Activated naive CD4-positive, alpha-beta T cell treated with anti-CD3 and anti-CD28 coated beads, Interleukin-2, amount 50 U/mL, for 24 hours (primary cell): ENCODE results near the gene SOX3.

Experiments
- H3K27ac Mint-ChIP-seq: one replicate; pipeline ENCODE4 v1.8.0; 2021; ENCODE audit warnings: mild to moderate bottlenecking, mixed read lengths
- H3K27me3 Mint-ChIP-seq: one replicate; pipeline ENCODE4 v1.8.0; 2021; ENCODE audit warnings: mixed read lengths
- H3K36me3 Mint-ChIP-seq: one replicate; pipeline ENCODE4 v1.8.0; 2021; ENCODE audit warnings: mixed read lengths
- H3K4me1 Mint-ChIP-seq: one replicate; pipeline ENCODE4 v1.8.0; 2021; ENCODE audit warnings: mixed read lengths
- H3K4me3 Mint-ChIP-seq: one replicate; pipeline ENCODE4 v1.8.0; 2021; ENCODE audit warnings: mild to moderate bottlenecking, mixed read lengths
- H3K9me3 Mint-ChIP-seq: one replicate; pipeline ENCODE4 v1.8.0; 2021; ENCODE audit warnings: mixed read lengths

Gene SOX3

GRCh38 chrX:140504371-140505324 lies at the start of gene SOX3:
TSS of gene SOX3 (minus strand) at chrX:140505069. CDS start at chrX:140505060, 9 bp downstream.
- H3K4me1 Mint-ChIP-seq: peaks cover 8% of the 10 kb centered on the region
- H3K9me3 Mint-ChIP-seq: no peaks in the 10 kb centered on the region
- H3K4me3 Mint-ChIP-seq: no peak within 1 kb of the TSS
- no peaks in the 10 kb centered on the region for H3K36me3 Mint-ChIP-seq
- H3K27me3 Mint-ChIP-seq: peaks cover 23% of the 10 kb centered on the region
- H3K27ac Mint-ChIP-seq: no peak within 1 kb of the TSS

- no peaks in the 10 kb centered on the region for H3K4me1 Mint-ChIP-seq
- no peaks in the 10 kb centered on the region for H3K9me3 Mint-ChIP-seq
- no peaks in the 10 kb centered on the region for H3K36me3 Mint-ChIP-seq
- peaks cover 1% of the 10 kb centered on the region for H3K27me3 Mint-ChIP-seq
- H3K27ac Mint-ChIP-seq: no peak overlapping the region
- no peak overlapping the region for H3K4me3 Mint-ChIP-seq
These were observed 44.1 kb upstream of the SOX3 start for GRCh38 chrX:140548985-140549384.

- Mint-ChIP-seq H3K9me3 (no peaks in the 10 kb centered on the region), H3K27me3 (peaks cover 4% of the 10 kb centered on the region), H3K4me3 (no peak overlapping the region), H3K36me3 (no peaks in the 10 kb centered on the region), H3K4me1 (no peaks in the 10 kb centered on the region), H3K27ac (no peak overlapping the region)
These were observed 21.3 kb upstream of the SOX3 start for GRCh38 chrX:140526171-140526570.

- H3K4me1 Mint-ChIP-seq: no peaks in the 10 kb centered on the region
- no peaks in the 10 kb centered on the region for H3K36me3 Mint-ChIP-seq
- H3K9me3 Mint-ChIP-seq: no peaks in the 10 kb centered on the region
- no peak overlapping the region for H3K4me3 Mint-ChIP-seq
- H3K27ac Mint-ChIP-seq: no peak overlapping the region
- peaks cover 4% of the 10 kb centered on the region for H3K27me3 Mint-ChIP-seq
These were observed 20.6 kb upstream of the SOX3 start for GRCh38 chrX:140525448-140525847.

GRCh38 chrX:140524556-140524955 lies 19.7 kb upstream of the SOX3 start:
- Mint-ChIP-seq H3K9me3 (no peaks in the 10 kb centered on the region), H3K4me1 (no peaks in the 10 kb centered on the region), H3K27ac (no peak overlapping the region), H3K36me3 (no peaks in the 10 kb centered on the region), H3K27me3 (peaks cover 3% of the 10 kb centered on the region), H3K4me3 (no peak overlapping the region)

GRCh38 chrX:140521393-140521792 lies 16.5 kb upstream of the SOX3 start:
- H3K27ac Mint-ChIP-seq: no peak overlapping the region
- H3K4me1 Mint-ChIP-seq: no peaks in the 10 kb centered on the region
- no peaks in the 10 kb centered on the region for H3K9me3 Mint-ChIP-seq
- H3K36me3 Mint-ChIP-seq: no peaks in the 10 kb centered on the region
- peaks cover 1% of the 10 kb centered on the region for H3K27me3 Mint-ChIP-seq
- no peak overlapping the region for H3K4me3 Mint-ChIP-seq

GRCh38 chrX:140514554-140514953 lies 9.7 kb upstream of the SOX3 start:
- no peaks in the 10 kb centered on the region for H3K9me3 Mint-ChIP-seq
- peaks cover 9% of the 10 kb centered on the region for H3K27me3 Mint-ChIP-seq
- H3K4me3 Mint-ChIP-seq: no peak overlapping the region
- no peak overlapping the region for H3K27ac Mint-ChIP-seq
- H3K4me1 Mint-ChIP-seq: no peaks in the 10 kb centered on the region
- no peaks in the 10 kb centered on the region for H3K36me3 Mint-ChIP-seq

- no peaks in the 10 kb centered on the region for H3K36me3 Mint-ChIP-seq
- no peak overlapping the region for H3K27ac Mint-ChIP-seq
- H3K9me3 Mint-ChIP-seq: no peaks in the 10 kb centered on the region
- no peaks in the 10 kb centered on the region for H3K4me1 Mint-ChIP-seq
- peaks cover 21% of the 10 kb centered on the region for H3K27me3 Mint-ChIP-seq
- H3K4me3 Mint-ChIP-seq: no peak overlapping the region
These were observed 6.0 kb upstream of the SOX3 start for GRCh38 chrX:140510895-140511295.

GRCh38 chrX:140510306-140510676 lies 5.4 kb upstream of the SOX3 start:
- no peaks in the 10 kb centered on the region for H3K36me3 Mint-ChIP-seq
- H3K9me3 Mint-ChIP-seq: no peaks in the 10 kb centered on the region
- no peak overlapping the region for H3K4me3 Mint-ChIP-seq
- H3K27me3 Mint-ChIP-seq: peaks cover 21% of the 10 kb centered on the region
- H3K4me1 Mint-ChIP-seq: no peaks in the 10 kb centered on the region
- no peak overlapping the region for H3K27ac Mint-ChIP-seq

- Mint-ChIP-seq H3K27me3 (peaks cover 21% of the 10 kb centered on the region), H3K4me1 (no peaks in the 10 kb centered on the region), H3K36me3 (no peaks in the 10 kb centered on the region), H3K4me3 (no peak overlapping the region), H3K27ac (no peak overlapping the region), H3K9me3 (no peaks in the 10 kb centered on the region)
These were observed 4.8 kb upstream of the SOX3 start for GRCh38 chrX:140509468-140510305.

- Mint-ChIP-seq H3K4me1 (no peaks in the 10 kb centered on the region), H3K36me3 (no peaks in the 10 kb centered on the region), H3K4me3 (no peak overlapping the region), H3K27ac (no peak overlapping the region), H3K27me3 (peaks cover 21% of the 10 kb centered on the region), H3K9me3 (no peaks in the 10 kb centered on the region)
These were observed 4.1 kb upstream of the SOX3 start for GRCh38 chrX:140508958-140509357.

- Mint-ChIP-seq H3K36me3 (no peaks in the 10 kb centered on the region), H3K4me1 (peaks cover 5% of the 10 kb centered on the region), H3K27me3 (peaks cover 20% of the 10 kb centered on the region), H3K9me3 (no peaks in the 10 kb centered on the region), H3K27ac (no peak overlapping the region), H3K4me3 (no peak overlapping the region)
These were observed 3.1 kb upstream of the SOX3 start for GRCh38 chrX:140507982-140508305.

GRCh38 chrX:140507223-140507981 lies 2.5 kb upstream of the SOX3 start:
- no peaks in the 10 kb centered on the region for H3K9me3 Mint-ChIP-seq
- H3K4me3 Mint-ChIP-seq: no peak overlapping the region
- H3K36me3 Mint-ChIP-seq: no peaks in the 10 kb centered on the region
- H3K27me3 Mint-ChIP-seq: peaks cover 22% of the 10 kb centered on the region
- H3K4me1 Mint-ChIP-seq: peaks cover 8% of the 10 kb centered on the region
- H3K27ac Mint-ChIP-seq: no peak overlapping the region

- peaks cover 25% of the 10 kb centered on the region for H3K27me3 Mint-ChIP-seq
- no peaks in the 10 kb centered on the region for H3K36me3 Mint-ChIP-seq
- no peaks in the 10 kb centered on the region for H3K9me3 Mint-ChIP-seq
- H3K4me3 Mint-ChIP-seq: no peak overlapping the region
- H3K4me1 Mint-ChIP-seq: peaks cover 8% of the 10 kb centered on the region
- no peak overlapping the region for H3K27ac Mint-ChIP-seq
These were observed 810 bp upstream of the SOX3 start for GRCh38 chrX:140505421-140506337.
